Inferior parietal cortex (tissue), 1 donor: ENCODE results near the gene ATXN7L1.

Experiments
- DNase-seq: peaks from one replicate; pipeline ENCODE4 v3.0.0-alpha.2; 2016; ENCODE audit errors: extremely low spot score

ATXN7L1 gene

GRCh38 chr7:105828141-105828540, 48.3 kb downstream of the ATXN7L1 start:
- no peak for DNase-seq

GRCh38 chr7:105827151-105827875, 49.1 kb downstream of the ATXN7L1 start:
- DNase-seq = no peak

- DNase-seq = no peak
Observed at GRCh38 chr7:105826143-105826542, 50.3 kb downstream of the ATXN7L1 start.

- no peak for DNase-seq
Observed at GRCh38 chr7:105825371-105825770, 51.0 kb downstream of the ATXN7L1 start.

GRCh38 chr7:105822806-105823205, 53.6 kb downstream of the ATXN7L1 start:
- no peak for DNase-seq

GRCh38 chr7:105821527-105821926, 54.9 kb downstream of the ATXN7L1 start:
- DNase-seq = no peak

- DNase-seq = no peak
Observed at GRCh38 chr7:105820363-105821066, 55.9 kb downstream of the ATXN7L1 start.

- no peak for DNase-seq
Observed at GRCh38 chr7:105819559-105819958, 56.8 kb downstream of the ATXN7L1 start.

- no peak for DNase-seq
Observed at GRCh38 chr7:105816954-105817615, 59.3 kb downstream of the ATXN7L1 start.

GRCh38 chr7:105816266-105816843, 60.0 kb downstream of the ATXN7L1 start:
- no peak for DNase-seq

- no peak for DNase-seq
Observed at GRCh38 chr7:105815576-105815975, 60.8 kb downstream of the ATXN7L1 start.

- DNase-seq = no peak
Observed at GRCh38 chr7:105814481-105814880, 61.9 kb downstream of the ATXN7L1 start.

- no peak for DNase-seq
Observed at GRCh38 chr7:105811189-105811847, 65.1 kb downstream of the ATXN7L1 start.

- no peak for DNase-seq
Observed at GRCh38 chr7:105810556-105810955, 65.8 kb downstream of the ATXN7L1 start.

GRCh38 chr7:105808703-105809590, 67.5 kb downstream of the ATXN7L1 start:
- DNase-seq = no peak

- DNase-seq = no peak
Observed at GRCh38 chr7:105808209-105808608, 68.2 kb downstream of the ATXN7L1 start.

GRCh38 chr7:105807448-105807762, 69.0 kb downstream of the ATXN7L1 start:
- DNase-seq = no peak

- DNase-seq = peak; percentile 18
Observed at GRCh38 chr7:105806592-105807447, 69.6 kb downstream of the ATXN7L1 start.

GRCh38 chr7:105805447-105806019, 70.9 kb downstream of the ATXN7L1 start:
- no peak for DNase-seq

- DNase-seq = no peak
Observed at GRCh38 chr7:105803429-105803736, 73.0 kb downstream of the ATXN7L1 start.
